ENCODE results near the gene NEMF. TPM values are rescaled to one million over a fixed set of nuclear protein-coding genes. Genes with fewer than 3 reads are reported as not detected.

The NEMF gene
- total RNA-seq, 2 donors from 2014 or later: 43.9 to 45.2 TPM

DNA sequence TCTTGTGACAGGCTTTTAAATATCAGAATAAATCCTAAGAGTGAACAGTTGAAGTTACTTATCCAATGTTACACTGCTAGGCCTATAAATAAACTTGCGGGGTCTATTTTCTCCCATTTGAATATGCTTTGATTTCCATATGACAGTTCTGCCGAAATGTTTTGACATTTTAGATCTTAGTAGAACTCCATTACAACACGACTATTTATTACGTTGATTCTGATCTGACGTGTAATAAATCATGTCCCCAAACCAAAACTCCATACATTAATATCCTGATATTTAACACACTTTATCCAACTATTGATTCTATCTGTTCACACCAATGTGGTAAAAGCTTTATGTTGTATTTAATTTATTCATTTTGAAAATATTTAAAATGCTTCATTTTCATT lies 16.1 kb upstream of the NEMF start:
- H3K27me3 ChIP-seq: no peaks in the 10 kb centered on the region
- peaks cover 0 to 24% of the 10 kb centered on the region in 2 donors for H3K4me1 ChIP-seq
- H3K4me3 ChIP-seq: peak overlapping the region; percentile 34 to 66
- H3K9me3 ChIP-seq: no peaks in the 10 kb centered on the region
- H3K36me3 ChIP-seq: no peaks in the 10 kb centered on the region
- H3K27ac ChIP-seq: peak overlapping the region; percentile 94 to 95
- DNase-seq (ENCODE audit: low spot score): no peak
- TF ChIP-seq, protein P1, sequence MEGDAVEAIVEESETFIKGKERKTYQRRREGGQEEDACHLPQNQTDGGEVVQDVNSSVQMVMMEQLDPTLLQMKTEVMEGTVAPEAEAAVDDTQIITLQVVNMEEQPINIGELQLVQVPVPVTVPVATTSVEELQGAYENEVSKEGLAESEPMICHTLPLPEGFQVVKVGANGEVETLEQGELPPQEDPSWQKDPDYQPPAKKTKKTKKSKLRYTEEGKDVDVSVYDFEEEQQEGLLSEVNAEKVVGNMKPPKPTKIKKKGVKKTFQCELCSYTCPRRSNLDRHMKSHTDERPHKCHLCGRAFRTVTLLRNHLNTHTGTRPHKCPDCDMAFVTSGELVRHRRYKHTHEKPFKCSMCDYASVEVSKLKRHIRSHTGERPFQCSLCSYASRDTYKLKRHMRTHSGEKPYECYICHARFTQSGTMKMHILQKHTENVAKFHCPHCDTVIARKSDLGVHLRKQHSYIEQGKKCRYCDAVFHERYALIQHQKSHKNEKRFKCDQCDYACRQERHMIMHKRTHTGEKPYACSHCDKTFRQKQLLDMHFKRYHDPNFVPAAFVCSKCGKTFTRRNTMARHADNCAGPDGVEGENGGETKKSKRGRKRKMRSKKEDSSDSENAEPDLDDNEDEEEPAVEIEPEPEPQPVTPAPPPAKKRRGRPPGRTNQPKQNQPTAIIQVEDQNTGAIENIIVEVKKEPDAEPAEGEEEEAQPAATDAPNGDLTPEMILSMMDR (IDR thresholded peaks at IDR 0.05): no peak

DNA sequence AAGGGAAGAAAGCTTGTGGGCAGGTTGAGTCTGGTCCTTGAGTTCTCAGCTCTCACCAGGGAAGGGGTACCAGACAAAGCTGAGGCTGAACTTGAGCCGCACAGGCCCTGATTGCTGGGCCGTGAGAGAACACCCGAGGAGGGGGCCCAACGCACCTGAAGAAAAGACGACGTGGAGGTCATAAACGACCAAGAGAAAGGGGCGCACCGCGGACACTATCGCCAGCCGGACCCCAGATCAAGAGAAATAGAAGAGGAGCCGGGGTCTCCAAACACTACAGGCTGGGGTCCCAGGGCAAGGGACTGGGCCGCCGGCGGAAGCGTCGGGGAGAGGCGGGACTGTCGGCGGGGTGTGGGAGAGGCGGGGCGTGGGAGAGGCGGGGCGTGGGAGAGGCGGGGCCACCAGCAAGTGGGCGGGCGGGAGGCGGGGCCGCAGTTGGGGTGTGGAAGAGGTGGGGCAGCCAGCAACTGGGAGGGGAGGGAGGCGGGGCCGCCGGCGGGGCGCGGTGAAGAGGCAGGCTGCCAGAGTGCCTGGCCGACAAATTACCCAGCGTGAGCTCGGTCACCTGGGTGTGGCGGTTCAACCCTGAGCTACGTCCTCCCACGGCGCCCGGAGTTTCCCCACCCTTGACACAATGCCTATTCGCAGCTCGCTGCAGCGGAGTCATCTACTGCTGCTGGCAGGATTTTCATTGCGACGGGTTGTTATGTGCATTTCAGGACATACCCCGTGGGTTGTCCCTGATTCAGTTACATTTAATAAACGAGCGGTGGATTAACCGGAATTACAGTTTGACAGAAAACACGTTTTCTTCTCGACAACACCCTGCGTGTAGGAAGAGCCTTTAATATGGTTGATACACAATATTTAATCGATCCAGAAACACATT lies 15.5 kb upstream of the NEMF start:
- Histone ChIP-seq H3K27me3 (no peaks in the 10 kb centered on the region), H3K36me3 (no peaks in the 10 kb centered on the region), H3K27ac (peak overlapping the region; percentile 94 to 95), H3K4me3 (peak overlapping the region; percentile 60 to 66), H3K4me1 (peaks cover 0 to 30% of the 10 kb centered on the region in 2 donors), H3K9me3 (no peaks in the 10 kb centered on the region)
- TF ChIP-seq, protein P1 (IDR thresholded peaks at IDR 0.05): no peak
- peak; percentile 98 for DNase-seq (ENCODE audit: low spot score)

DNA sequence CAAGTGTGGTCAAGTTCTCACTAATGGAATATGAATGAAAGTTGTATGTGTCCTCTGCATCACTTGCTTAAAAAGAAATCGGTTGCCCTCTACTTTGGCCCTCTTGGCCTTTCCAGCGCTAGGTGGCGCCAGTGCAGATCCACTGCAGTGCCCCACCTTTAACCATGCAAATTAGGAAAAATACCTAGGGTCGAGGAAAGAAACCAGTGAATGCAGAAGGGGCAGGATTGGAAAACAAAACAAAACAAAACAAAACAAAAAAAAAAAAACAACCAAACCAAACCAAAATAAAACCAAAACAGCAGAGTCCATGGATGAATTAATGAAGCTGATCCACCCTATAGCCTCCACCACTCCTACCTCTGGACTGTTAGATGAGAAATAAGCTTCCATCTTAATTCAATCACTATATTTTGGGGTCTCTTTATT lies 12.9 kb upstream of the NEMF start:
- no peaks in the 10 kb centered on the region for H3K9me3 ChIP-seq
- H3K36me3 ChIP-seq: no peaks in the 10 kb centered on the region
- H3K27ac ChIP-seq: peak overlapping the region; percentile 96 to 100
- DNase-seq (ENCODE audit: low spot score): peak; percentile 86
- TF ChIP-seq, protein P1 (IDR thresholded peaks at IDR 0.05): peak; percentile 83 to 87
- peaks cover 0 to 39% of the 10 kb centered on the region in 2 donors for H3K4me1 ChIP-seq
- no peaks in the 10 kb centered on the region for H3K27me3 ChIP-seq
- H3K4me3 ChIP-seq: no peak overlapping the region

DNA sequence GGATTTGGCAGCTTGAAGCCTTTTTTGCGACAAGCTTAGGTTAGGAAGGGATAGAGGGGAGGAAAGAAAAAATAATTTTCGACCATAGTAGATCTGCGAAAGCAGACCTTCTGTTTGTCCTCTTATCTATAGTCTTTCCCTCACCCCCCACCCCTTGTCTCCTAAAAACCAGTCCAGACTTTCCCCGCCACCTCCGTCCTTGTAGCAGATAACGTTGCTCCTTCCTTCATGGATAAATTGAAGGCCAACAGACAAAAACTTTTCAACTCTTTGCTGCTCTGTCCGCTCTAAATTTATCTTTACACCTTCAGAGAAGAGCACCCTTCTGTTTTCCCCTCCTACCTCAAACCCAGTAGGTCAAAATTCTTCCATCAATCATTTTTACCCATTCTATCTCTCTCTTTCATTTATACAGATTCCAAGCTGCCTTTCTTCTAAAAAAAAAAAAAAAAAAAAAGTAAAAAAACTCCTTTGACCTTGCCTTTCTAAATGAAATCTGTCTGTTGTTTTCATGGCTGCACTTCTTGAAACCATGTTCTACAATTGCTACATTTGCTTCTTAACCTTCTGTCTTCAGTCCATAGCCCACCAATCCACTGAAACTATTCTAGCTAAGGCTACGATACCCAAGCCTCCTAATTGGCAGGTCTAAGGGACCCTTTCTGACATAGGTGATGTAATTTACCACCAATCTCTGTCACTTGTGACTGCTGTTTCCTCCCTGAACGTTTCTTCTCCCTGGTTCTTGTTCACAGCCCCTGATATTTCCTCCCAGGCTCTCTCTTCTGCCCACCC lies 11.1 kb upstream of the NEMF start:
- Histone ChIP-seq H3K9me3 (no peaks in the 10 kb centered on the region), H3K4me3 (peak overlapping the region; percentile 66 to 67), H3K4me1 (peaks cover 0 to 37% of the 10 kb centered on the region in 2 donors), H3K36me3 (no peaks in the 10 kb centered on the region), H3K27me3 (no peaks in the 10 kb centered on the region), H3K27ac (peak overlapping the region; percentile 96 to 100)
- peak; percentile 56 for DNase-seq (ENCODE audit: low spot score)
- TF ChIP-seq, protein P1 (IDR thresholded peaks at IDR 0.05): no peak

DNA sequence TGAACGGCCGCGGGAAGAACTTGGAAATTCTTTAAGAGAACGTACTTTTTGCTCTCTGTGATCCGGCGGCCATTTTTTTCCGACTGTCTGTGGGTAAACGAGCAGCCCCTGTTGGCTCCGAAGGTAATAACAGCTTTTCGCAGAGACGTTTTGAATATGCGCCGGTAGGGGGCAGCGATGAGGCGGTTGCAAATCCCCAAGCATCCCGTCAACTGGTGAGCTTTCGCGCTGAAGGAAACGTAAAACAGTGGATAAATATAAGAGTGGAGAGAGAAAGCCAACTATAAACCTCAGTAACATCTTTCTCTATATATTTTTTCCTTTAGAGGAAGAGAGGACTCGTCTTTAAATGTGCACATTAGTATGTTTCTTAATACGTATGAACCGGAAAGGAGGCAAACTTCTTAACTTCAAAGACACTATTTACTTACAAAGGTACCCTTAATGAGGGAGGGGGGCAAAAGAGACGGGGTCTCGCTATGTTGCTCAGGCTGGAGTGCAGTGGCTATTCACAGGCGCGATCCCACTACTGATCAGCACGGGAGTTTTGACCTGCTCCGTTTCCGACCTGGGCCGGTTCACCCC lies 9.6 kb upstream of the NEMF start:
- peak; percentile 94 for DNase-seq (ENCODE audit: low spot score)
- no peaks in the 10 kb centered on the region for H3K36me3 ChIP-seq
- no peaks in the 10 kb centered on the region for H3K9me3 ChIP-seq
- peak overlapping the region; percentile 64 to 67 for H3K4me3 ChIP-seq
- H3K27me3 ChIP-seq: no peaks in the 10 kb centered on the region
- H3K27ac ChIP-seq: peak overlapping the region; percentile 96 to 100
- TF ChIP-seq, protein P1 (IDR thresholded peaks at IDR 0.05): peak; percentile 100
- peaks cover 0 to 28% of the 10 kb centered on the region in 2 donors for H3K4me1 ChIP-seq
